ENCODE measurements around the gene RMND1.
"Not testable (repeated sequence)": the region's sequence is repeated elsewhere in the genome, so short reads cannot be mapped to it uniquely, and the experiment has no call there.

Gene RMND1

DNA sequence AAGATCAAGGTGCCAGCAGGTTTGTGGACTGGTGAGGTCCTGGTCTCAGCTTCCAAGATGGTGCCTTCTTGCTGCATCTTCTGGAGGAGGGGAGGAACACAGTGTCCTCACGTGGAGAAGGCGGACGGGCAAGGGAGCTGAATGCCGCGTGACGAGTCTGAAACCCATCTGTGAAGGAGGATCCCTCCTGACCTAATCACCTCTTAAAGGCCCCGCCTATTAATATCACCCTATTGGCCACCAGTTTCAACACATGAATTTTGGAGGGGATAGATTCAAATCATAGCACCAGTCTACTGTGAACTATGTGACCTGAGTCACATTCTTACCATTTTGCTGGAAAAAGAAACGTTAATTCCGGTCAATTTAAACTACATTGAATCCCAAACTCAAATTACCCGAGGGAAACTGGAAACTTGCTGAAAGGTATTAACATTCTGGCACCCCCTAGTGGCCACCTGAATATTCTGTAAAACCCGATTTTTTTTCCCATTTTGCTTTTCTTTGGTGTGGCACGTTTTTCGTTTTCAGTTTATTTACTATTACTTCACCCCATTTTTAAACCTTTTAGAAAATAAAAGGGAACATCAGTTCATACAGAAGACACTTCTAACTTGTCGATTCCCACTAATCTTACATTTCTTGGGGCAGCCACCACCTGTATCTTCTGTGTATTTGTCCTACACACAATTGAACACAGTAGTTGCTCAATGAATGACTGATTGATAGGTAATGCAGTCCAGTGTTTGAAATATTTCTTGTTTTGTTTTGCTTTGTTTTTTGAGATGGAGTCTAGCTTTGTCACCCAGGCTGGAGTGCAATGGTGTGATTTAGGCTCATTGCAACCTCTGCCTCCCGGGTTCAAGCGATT is 24.0 kb upstream of the RMND1 start:
- ChIA-PET POLR2A (no interaction called here), CTCF (no interaction called here)
- TF ChIP-seq FOXA1 (IDR thresholded peaks at IDR 0.05): no peak
- 0 out of 2 replicates have a peak, but pooled peaks have one; percentile 15 for TF ChIP-seq L3MBTL2 (conservative IDR thresholded peaks at IDR 0.05)
- TF ChIP-seq FOXK2 (IDR thresholded peaks at IDR 0.05): no peak
- TF ChIP-seq SUZ12 (IDR thresholded peaks at IDR 0.05): no peak
- no peak for TF ChIP-seq FOXM1 (IDR thresholded peaks at IDR 0.05; ENCODE audit: borderline replicate concordance)
- TF ChIP-seq ZNF384 (IDR thresholded peaks at IDR 0.05): peak; percentile 66
- no peak for TF ChIP-seq BHLHE40 (IDR thresholded peaks at IDR 0.05; ENCODE audit: borderline replicate concordance)
- DNase-seq (ENCODE audit: extremely low spot score): peak; percentile 64

DNA sequence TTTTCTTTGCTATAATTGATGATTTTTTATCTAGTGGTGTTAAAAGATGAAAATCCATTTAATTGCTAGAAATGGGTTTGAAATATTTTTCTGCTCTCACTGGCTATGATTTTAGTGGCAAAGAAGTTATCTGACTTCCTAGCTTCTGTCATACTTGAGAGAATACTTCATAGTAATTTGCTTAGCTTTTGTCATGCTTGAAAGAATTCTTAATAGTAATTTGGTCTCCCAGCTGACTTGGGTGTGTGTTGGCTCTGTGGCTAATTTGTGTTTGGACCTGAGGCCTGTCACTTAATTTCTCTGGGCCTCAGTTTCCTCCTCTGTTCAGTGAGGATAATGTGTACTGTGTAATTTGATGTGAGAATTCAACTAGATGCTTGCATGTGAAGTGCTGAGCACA is 12.8 kb upstream of the RMND1 start:
- POLR2A ChIA-PET: no interaction called here
- no peak for TF ChIP-seq SP1 (IDR thresholded peaks at IDR 0.05)
- TF ChIP-seq TARDBP (IDR thresholded peaks at IDR 0.05): no peak
- TF ChIP-seq LEF1 (IDR thresholded peaks at IDR 0.05; ENCODE audit: borderline replicate concordance): no peak
- no peak for TF ChIP-seq HDGF (IDR thresholded peaks at IDR 0.05; ENCODE audit: borderline replicate concordance)
- TF ChIP-seq FOXA1 (IDR thresholded peaks at IDR 0.05): no peak
- TF ChIP-seq, protein P1, sequence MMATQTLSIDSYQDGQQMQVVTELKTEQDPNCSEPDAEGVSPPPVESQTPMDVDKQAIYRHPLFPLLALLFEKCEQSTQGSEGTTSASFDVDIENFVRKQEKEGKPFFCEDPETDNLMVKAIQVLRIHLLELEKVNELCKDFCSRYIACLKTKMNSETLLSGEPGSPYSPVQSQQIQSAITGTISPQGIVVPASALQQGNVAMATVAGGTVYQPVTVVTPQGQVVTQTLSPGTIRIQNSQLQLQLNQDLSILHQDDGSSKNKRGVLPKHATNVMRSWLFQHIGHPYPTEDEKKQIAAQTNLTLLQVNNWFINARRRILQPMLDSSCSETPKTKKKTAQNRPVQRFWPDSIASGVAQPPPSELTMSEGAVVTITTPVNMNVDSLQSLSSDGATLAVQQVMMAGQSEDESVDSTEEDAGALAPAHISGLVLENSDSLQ (IDR thresholded peaks at IDR 0.05): no peak
- TF ChIP-seq ARNT (IDR thresholded peaks at IDR 0.05): no peak
- no peak for TF ChIP-seq BHLHE40 (IDR thresholded peaks at IDR 0.05; ENCODE audit: borderline replicate concordance)
- no peak for TF ChIP-seq FOXK2 (IDR thresholded peaks at IDR 0.05)
- no peak for TF ChIP-seq SUZ12 (IDR thresholded peaks at IDR 0.05)
- no peak for TF ChIP-seq FOXM1 (IDR thresholded peaks at IDR 0.05; ENCODE audit: borderline replicate concordance)
- no peak for TF ChIP-seq ELF4 (IDR thresholded peaks at IDR 0.05)
- no peak for TF ChIP-seq L3MBTL2 (conservative IDR thresholded peaks at IDR 0.05)
- TF ChIP-seq CTBP1 (IDR thresholded peaks at IDR 0.05; ENCODE audit: borderline replicate concordance): no peak
- no peak for TF ChIP-seq NFRKB (IDR thresholded peaks at IDR 0.05)
- no peak for TF ChIP-seq ZNF384 (IDR thresholded peaks at IDR 0.05)
- no peak for DNase-seq (ENCODE audit: extremely low spot score)
- CTCF ChIA-PET: no interaction called here

DNA sequence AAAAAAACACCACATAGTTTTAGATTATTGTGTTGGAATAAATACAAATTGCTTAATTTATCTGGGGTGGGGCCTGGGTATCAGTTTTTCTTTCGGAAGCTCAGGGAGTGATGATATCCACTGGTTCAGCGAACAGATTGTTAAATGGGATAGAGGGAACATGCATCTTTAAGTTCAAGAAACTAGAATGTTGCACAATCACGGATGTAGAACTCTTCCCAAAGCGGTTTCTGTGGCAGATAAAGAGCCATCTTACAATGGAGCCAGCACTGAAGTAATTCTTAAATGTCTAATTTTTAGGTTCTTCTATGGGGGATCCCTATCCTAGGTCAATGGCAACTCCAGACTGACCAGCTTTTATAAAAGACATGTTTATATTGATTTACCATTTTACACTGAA is 9.7 kb upstream of the RMND1 start:
- CTCF ChIA-PET: no interaction called here

GRCh38 chr6:151455751-151456398 is 3.9 kb upstream of the RMND1 start:
- DNase-seq (ENCODE audit: extremely low spot score); POLR2A ChIA-PET; CTCF ChIA-PET: not testable (repeated sequence)

More for the DNA sequence above, 9.7 kb upstream of the RMND1 start:
- no peak for TF ChIP-seq L3MBTL2 (conservative IDR thresholded peaks at IDR 0.05)
- TF ChIP-seq LEF1 (IDR thresholded peaks at IDR 0.05; ENCODE audit: borderline replicate concordance): no peak
- no peak for TF ChIP-seq SP1 (IDR thresholded peaks at IDR 0.05)
- no peak for TF ChIP-seq HDGF (IDR thresholded peaks at IDR 0.05; ENCODE audit: borderline replicate concordance)
- no peak for TF ChIP-seq ARNT (IDR thresholded peaks at IDR 0.05)
- no peak for TF ChIP-seq FOXK2 (IDR thresholded peaks at IDR 0.05)
- no peak for TF ChIP-seq NFRKB (IDR thresholded peaks at IDR 0.05)
- TF ChIP-seq TARDBP (IDR thresholded peaks at IDR 0.05): no peak
- no peak for TF ChIP-seq ZNF384 (IDR thresholded peaks at IDR 0.05)
- no peak for TF ChIP-seq SUZ12 (IDR thresholded peaks at IDR 0.05)
- no peak for TF ChIP-seq FOXA1 (IDR thresholded peaks at IDR 0.05)
- TF ChIP-seq FOXM1 (IDR thresholded peaks at IDR 0.05; ENCODE audit: borderline replicate concordance): no peak
- TF ChIP-seq ELF4 (IDR thresholded peaks at IDR 0.05): no peak
- TF ChIP-seq CTBP1 (IDR thresholded peaks at IDR 0.05; ENCODE audit: borderline replicate concordance): no peak
- TF ChIP-seq, protein P1 (IDR thresholded peaks at IDR 0.05): no peak
- no peak for TF ChIP-seq BHLHE40 (IDR thresholded peaks at IDR 0.05; ENCODE audit: borderline replicate concordance)
- DNase-seq (ENCODE audit: extremely low spot score): no peak
- POLR2A ChIA-PET: interaction anchor here (1.7 kb wide), 1 partner anchor 10 kb away, joined by 5 read pairs; the partner anchor contains the start of gene RMND1

DNA sequence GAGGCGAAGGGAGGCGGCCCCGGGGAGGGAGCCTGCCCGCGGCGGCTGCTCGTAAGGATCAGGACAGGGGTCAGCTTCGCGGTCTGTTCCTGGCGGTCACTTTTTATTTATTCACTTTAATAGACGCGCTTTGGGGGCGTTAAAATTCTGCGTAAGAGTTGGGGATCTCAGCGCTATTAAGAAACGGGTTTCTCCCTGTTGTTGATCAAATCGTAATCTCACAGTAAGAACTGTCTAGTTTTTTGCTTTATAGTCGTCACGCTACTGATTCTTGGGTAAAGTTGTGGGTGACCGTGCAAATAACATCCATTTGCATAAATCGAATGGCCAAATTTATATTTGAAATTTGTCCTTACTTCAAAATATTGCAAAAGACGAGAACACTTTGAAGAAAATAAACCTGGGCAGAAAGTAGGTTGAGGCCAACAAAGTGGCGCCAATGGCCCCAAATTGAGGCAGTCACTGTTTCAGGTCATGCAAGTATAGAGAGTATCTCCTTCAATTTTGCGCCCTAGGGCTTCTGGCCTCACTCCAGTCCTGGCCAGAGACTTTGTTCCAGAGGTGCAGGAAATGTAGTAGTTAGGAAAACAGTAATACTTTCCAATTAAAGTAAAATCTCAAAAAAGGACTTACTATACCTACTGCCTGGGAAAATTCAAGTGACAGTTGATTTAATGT is 963 bp upstream of the RMND1 start:
- CTCF ChIA-PET: no interaction called here
- no peak for DNase-seq (ENCODE audit: extremely low spot score)

More for the DNA sequence above, 963 bp upstream of the RMND1 start:
- no peak for TF ChIP-seq HDGF (IDR thresholded peaks at IDR 0.05; ENCODE audit: borderline replicate concordance)
- no peak for TF ChIP-seq TARDBP (IDR thresholded peaks at IDR 0.05)
- no peak for TF ChIP-seq ARNT (IDR thresholded peaks at IDR 0.05)
- no peak for TF ChIP-seq BHLHE40 (IDR thresholded peaks at IDR 0.05; ENCODE audit: borderline replicate concordance)
- TF ChIP-seq NFRKB (IDR thresholded peaks at IDR 0.05): no peak
- TF ChIP-seq, protein P1 (IDR thresholded peaks at IDR 0.05): no peak
- TF ChIP-seq CTBP1 (IDR thresholded peaks at IDR 0.05; ENCODE audit: borderline replicate concordance): no peak
- no peak for TF ChIP-seq SP1 (IDR thresholded peaks at IDR 0.05)
- TF ChIP-seq FOXK2 (IDR thresholded peaks at IDR 0.05): no peak
- no peak for TF ChIP-seq ZNF384 (IDR thresholded peaks at IDR 0.05)
- no peak for TF ChIP-seq L3MBTL2 (conservative IDR thresholded peaks at IDR 0.05)
- TF ChIP-seq FOXM1 (IDR thresholded peaks at IDR 0.05; ENCODE audit: borderline replicate concordance): no peak
- POLR2A ChIA-PET: interaction anchor here (1.1 to 1.9 kb wide), 3 partner anchors 14 to 56 kb away, joined by 3 to 7 read pairs (median 3); no protein-coding TSS in a partner anchor
